Astrocyte of the spinal cord (primary cell): Measurements from ENCODE around the gene FHIT.

Experiments used
- DNase-seq: peaks from one replicate; pipeline ENCODE4 v3.0.0; 2011; ENCODE audit warnings: low read depth, low spot score
- H3K4me3 ChIP-seq: 2 replicates; pipeline ENCODE4 v1.5.1; 2011; ENCODE audit warnings: low read depth, mild to moderate bottlenecking, low read length, moderate library complexity
- in situ Hi-C: cut with HindIII; loops from 2 replicates; pipeline ENCODE4 v1.10.0; 2017; ENCODE audit warnings: low sequenced_read_pairs
- TF ChIP-seq, protein P1 (sequence below): IDR thresholded peaks from 2 replicates; pipeline ENCODE4 v1.5.1; 2012; ENCODE audit warnings: low read depth, mild to moderate bottlenecking, low read length, inconsistent platforms

Gene FHIT

DNA sequence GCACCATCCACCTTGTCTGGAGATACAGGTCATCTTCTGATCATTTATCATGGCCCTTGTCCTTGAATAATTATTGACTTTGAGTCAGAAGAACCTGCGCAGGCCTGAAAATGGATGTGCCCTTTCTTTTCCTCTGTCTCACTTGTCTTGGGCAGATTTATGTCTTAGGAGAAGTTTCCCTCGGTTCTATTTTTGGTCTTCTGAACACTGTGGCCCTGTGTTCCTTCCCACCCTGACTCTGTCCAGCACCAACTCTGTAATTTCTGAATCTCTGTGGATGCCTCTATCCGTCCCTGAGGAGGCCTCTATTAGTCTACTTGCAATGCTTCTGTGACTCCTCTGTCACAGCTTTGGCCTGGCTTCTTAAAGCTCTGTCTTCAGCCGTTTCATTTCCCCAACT is 1520.7 kb downstream of the FHIT start:
- in situ Hi-C loops, result no loop called here
- TF ChIP-seq, protein P1, sequence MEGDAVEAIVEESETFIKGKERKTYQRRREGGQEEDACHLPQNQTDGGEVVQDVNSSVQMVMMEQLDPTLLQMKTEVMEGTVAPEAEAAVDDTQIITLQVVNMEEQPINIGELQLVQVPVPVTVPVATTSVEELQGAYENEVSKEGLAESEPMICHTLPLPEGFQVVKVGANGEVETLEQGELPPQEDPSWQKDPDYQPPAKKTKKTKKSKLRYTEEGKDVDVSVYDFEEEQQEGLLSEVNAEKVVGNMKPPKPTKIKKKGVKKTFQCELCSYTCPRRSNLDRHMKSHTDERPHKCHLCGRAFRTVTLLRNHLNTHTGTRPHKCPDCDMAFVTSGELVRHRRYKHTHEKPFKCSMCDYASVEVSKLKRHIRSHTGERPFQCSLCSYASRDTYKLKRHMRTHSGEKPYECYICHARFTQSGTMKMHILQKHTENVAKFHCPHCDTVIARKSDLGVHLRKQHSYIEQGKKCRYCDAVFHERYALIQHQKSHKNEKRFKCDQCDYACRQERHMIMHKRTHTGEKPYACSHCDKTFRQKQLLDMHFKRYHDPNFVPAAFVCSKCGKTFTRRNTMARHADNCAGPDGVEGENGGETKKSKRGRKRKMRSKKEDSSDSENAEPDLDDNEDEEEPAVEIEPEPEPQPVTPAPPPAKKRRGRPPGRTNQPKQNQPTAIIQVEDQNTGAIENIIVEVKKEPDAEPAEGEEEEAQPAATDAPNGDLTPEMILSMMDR, result no peak
- no peak for DNase-seq
- no peak overlapping the region for H3K4me3 ChIP-seq

DNA sequence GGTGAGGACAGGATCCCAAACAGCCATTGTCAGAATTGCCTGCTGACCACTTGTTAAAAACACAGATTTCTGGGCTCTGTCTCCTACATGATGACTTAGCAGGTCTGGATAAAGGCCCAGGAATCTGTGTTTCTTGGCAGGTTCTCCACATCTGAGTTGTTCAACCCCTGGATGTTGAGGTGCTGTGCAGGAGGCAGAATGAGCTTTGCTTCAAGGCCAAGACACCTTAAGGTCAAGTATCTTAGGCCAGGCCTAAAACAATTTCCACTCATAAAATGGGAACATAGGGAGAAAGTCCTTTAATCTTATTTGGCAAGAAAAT is 1522.7 kb downstream of the FHIT start:
- TF ChIP-seq, protein P1, result no peak
- DNase-seq, result no peak
- H3K4me3 ChIP-seq, result no peak overlapping the region
- in situ Hi-C loops, result no loop called here

DNA sequence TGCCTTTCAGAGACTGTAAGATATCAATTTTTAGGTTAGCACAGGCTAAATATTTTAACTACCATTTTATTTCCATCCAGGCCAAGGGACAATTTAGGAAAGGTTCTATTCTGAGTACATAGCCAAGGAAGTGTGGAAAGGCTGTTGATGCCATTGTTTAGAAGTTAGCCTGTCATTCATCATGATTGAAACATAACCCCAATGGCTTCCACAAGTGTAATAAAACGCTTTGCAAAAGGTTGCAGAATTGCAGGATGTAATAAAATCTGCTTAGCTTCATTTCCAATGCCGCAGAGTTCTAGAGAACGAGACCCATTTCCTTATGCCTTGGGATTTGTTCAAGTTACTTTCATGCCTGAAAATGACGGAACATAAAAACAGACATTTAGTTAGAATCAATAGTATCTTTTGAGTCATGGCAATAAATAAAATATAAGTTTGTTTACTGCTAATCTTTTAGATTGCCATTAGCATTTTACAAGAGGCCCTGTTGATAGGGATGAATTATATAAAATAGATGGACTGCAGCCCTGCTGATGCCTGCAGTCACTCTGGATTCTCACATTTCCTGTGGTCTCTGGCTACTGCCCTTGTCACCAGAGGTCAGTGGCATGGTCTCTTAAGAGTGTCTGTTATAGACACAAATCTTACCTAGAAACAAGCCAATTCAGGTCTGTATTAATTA is 1523.2 kb downstream of the FHIT start:
- H3K4me3 ChIP-seq, result no peak overlapping the region
- DNase-seq, result no peak
- TF ChIP-seq, protein P1, result no peak
- in situ Hi-C loops, result no loop called here

DNA sequence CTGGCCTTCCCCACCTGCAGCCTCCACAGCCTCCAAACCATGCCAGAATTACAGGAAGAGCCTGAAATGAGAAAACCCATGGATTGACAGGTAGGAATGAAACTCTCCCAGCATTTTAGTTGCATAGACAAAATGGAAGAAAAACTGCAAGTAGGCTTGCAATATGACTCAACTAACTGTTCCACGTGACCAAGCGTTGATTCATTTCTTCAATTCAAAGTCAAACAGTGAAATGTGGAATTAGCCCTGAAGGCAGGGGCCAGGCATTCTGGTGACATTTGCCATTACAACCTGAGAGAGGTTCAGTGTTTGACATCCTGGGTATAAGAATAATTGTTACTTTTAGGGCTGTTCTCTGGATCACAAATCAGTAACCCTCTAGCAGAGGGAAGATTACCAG is 1525.0 kb downstream of the FHIT start:
- no peak overlapping the region for H3K4me3 ChIP-seq
- no peak for DNase-seq
- TF ChIP-seq, protein P1, result no peak
- in situ Hi-C loops, result no loop called here

DNA sequence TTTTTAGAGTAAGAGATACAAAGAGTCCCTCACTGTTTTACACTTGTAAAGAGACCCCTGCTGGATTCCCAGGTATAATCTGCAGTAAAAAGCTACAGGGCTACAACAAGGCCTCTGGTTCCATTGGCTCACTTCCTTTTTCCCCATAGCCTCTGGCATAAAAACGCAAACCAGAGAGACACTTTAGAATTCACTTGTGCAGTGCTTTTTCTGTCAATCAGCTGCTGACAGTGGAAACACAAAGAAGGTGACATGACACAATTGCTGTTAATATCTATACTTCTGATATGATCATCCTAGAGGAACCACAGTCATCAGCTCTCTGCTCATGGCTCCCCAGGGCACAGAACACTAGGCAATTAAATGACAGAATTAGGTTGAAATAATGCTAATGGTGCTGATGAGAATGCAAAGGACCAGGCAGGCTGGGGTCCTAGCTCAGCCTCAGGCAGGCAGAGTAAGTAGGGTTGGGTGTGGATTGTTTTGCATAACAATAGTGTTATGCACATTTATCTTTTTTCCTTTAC is 1533.5 kb downstream of the FHIT start:
- in situ Hi-C loops, result no loop called here
- no peak overlapping the region for H3K4me3 ChIP-seq
- TF ChIP-seq, protein P1, result no peak
- no peak for DNase-seq

DNA sequence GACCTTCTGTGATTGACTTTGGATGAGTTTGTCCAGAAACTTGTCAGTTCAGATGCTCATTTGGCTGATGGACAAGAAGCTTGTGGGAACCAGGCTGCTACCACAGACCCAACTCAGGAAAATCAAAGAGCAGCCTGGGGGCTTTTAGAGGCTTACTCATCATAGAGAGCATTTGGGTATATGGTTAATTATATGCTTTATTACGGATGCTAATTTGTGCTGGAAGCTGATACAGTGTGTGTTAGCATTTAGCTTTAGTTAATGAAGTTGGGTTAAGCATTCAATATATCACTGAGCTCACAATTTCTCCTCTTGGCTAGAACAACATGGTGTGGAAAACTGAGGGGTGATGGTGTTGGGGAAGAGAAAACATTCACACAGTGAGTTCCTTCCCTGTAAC is 1537.2 kb downstream of the FHIT start:
- no peak overlapping the region for H3K4me3 ChIP-seq
- in situ Hi-C loops, result no loop called here
- TF ChIP-seq, protein P1, result no peak
- DNase-seq, result no peak
